ENCODE results near the gene MSL1.
A peak's percentile ranks its signal among the peaks of the same experiment; 100 is the strongest.
"Not testable (repeated sequence)": the region's sequence is repeated elsewhere in the genome, so short reads cannot be mapped to it uniquely, and the experiment has no call there.

The MSL1 gene

DNA sequence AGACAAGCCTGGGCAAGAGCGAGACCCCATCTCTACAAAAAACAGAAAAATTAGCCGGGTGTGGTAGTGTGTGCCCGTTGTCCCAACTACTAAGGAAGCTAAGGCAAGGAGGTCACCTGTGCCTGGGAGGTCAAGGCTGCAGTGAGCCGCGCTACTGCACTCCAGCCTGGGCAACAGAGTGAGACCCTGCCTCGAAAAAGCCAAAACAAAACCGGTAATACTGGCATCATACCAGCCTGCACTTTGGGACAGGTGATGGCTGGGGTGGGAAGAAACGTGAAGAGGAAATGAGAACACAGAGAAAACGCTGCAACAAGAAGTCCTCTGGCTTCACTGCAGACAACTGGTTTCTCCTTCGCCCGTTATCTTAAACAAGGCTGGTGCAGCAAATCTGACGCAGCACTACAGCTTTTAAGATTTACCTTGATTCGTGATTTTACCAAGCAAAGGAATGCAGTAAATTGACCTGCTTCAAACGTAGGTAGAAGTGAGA lies 17.8 kb downstream of the MSL1 start:
- no peak for DNase-seq

DNA sequence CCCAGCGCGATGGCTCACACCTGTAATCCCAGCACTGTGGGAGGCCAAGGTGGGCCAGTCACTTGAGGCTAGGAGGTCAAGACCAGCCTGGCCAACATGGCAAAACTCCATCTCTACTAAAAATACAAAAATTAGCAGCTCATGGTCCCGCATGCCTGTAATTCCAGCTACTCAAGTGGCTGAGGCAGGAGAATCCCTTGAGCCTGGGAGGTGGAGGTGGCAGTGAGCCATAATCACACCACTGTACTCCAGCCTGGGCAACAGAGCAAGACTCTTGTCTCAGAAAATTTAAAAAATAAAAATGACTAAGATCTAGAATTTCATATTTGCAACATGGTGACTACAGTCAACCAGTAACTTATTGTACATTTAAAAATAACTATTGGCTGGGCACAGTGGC lies 21.4 kb downstream of the MSL1 start:
- DNase-seq = not testable (repeated sequence)

DNA sequence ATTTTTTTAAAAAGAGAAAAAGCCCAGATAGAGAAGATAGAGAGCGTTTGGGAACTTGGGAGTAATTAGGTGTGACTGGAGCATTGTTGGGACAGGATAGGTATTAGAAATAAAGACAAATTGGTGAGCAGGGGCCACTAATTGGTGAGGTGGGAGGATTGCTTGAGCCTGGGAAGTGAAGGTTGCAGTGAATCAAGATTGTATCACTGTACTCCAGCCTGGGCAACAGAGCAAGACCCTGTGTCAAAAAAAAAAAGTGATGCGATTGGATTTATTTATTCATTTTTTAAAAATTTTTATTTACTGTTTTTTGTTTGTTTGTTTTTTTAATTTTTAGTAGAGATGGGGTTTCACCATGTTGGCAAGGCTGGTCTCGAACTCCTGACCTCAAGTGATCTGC lies 23.7 kb downstream of the MSL1 start:
- no peak for DNase-seq

DNA sequence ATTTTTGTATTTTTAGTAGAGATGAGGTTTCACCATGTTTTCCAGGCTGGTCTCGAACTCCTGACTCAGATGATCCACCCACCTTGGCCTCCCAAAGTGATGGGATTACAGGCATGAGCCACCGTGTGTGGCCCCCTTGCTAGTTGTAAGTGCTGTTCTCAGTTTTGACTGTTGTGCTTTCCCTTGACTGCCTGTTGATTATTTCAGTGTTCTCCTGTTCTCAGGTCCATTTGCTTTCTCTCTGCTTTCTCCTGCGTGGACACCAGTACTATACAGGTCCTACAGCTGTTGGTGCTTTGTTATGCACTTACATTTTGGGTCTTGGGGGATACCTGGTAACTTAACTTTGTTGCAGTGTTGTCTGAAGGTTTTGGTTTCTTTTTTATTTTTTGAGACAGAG lies 26.8 kb downstream of the MSL1 start:
- no peak for DNase-seq

DNA sequence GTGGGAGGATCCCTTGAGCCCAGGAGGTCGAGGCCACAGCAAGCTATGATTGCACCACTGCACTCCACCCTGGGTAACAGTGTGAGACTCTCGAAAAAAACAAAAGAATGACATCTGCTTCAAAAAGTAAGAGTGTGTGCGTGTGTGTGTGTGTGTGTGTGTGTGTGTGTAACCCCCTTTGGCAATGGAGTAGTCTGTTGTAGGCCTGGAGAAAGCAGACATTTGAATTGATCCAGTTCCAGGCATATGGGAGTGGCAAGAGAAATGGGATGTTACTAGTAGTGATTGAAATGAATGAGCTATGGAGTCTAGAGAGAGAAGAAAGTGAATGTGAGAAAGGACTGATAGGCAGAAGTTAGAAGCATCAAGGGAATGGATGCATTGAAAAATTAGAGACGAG lies 28.5 kb downstream of the MSL1 start:
- no peak for DNase-seq

DNA sequence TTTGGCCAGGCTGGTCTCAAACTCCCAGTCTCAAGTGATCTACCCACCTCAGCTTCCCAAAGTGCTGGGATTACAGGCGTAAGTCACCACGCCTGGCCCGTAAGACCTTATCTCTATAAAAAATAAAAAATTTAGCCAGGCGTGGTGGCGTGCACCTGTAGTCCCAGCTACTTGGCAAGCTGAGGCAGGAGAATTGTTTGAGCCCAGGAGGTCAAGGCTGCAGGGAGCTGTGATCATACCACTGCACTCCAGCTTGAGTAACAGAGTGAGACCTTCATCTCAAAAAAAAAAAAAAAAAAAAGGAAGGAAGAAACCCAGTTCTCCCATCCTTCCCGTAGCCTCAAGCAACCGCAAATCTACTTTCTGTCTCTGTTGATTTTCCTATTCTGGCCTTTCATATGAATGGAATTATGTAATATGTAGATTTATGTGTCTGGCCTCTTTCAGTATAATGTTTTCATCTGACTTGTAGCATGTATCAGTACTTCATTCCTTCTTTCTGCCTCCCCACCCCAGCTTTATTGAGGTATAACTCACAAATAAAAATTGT lies 29.7 kb downstream of the MSL1 start:
- DNase-seq = no peak

DNA sequence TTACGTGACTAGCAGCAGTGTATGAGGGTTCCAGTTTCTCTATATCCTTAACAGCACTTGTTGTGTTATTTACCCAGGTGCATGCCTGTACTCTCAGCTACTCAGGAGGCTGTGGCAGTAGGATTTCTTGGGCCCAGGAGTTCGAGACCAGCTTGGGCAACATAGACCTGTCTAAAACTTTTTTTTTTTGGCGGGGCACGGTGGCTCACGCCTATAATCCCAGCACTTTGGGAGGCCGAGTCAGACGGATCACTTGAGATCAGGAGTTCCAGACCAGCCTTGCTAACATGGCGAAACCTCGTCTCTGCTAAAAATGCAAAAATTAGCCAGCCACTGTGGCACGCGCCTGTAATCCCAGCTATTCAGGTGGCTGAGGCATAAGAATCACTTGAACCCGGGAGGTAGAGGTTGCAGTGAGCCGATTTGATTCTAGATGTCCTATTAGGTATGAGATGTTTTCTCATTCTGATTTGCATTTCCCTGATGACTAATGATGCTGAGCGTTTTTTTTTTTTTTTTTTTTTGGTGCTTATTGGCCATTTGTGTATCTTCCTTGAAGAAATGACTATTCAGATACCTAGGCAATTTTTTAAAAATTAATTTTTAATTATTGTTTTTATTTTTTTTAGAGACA lies 31.9 kb downstream of the MSL1 start:
- DNase-seq = no peak

DNA sequence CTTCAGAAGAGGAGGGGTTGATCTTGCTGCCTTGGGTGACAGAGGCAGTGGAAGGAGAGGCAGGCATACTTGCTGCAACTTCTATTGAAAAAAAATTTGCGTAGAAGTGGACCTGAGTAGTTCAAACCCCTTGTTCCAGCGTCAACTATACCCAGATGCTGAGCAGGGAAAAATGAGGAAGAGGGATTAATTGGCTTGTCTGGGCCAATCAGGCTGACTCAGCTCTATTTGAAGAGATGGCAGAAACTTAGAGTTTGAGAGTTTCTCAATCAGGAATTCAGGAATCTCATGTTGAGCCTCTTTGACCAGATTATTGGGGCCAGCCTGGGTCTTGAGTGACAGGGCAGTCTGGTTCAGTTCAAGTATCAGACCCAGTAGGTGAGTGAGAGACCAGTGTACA lies 36.2 kb downstream of the MSL1 start:
- no peak for DNase-seq

DNA sequence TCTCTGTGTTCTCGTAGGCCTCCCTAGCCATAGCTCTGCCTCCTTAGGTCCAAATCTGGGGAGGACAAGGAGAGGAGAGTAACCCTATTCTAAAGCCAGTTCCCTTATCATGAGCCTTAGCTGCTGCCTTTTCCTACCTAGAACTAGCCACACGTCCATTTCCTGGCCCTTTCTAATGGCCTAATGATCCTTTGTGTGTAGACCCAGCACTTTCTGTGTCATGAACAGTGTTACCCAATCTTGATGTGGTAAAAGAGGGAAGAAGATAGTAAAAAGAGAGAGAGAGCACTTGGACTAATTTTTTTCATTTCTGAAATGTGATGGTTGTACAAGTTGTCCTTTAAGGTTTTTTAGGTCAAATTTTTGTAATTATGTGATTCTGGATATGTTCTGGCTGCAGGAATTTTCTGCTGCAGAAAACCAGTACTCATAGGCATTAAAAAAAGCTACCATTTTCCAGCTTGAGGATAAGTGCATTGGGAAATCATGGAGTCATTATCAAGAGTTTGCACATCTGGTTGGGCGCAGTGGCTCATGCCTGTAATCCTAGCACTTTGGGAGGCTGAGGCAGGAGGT lies 36.8 kb downstream of the MSL1 start:
- DNase-seq = no peak

DNA sequence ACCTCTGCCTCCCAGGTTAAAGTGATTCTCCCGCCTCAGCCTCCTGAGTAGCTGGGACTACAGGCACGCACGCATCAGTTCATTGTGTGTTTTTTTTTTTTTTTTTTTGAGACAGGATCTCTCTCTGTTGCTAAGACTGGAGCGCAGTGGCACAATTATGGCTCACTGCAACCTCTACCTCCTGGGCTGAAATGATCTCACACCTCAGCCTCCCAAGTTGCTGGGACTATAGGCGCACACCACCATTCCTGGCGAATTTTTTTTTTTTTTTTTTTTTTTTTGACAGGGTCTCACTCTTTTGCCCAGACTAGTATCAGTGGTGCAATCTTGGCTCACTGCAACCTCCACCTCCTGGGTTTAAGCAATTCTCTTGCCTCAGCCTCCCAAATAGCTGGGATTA lies 37.7 kb downstream of the MSL1 start:
- DNase-seq = no peak

DNA sequence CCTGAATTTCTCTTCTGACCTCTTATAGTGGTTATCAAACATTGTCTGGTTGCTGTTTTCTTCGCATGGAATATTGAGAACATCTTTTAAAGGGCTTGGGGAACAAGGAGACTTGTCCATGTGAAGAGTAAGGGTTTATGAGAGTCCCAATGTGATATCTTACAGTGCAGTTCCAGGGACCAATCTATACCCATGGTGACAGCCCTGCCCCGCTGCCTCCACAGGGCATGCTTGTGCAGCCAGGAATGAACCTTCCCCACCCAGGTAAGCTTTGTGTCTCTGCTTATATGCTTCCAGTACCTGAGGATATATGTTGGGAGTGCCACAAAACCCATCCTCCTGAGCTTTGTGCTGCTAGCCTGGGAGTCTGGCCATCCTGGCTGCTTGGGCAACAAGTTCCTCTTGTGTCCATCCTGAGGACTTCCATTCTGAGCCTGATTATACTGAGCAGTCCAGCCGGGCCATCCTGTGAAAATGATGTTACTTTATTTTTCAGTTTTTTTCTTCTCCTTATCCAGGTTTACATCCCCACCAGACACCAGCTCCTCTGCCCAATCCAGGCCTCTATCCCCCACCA lies 46.0 kb downstream of the MSL1 start:
- no peak for DNase-seq

DNA sequence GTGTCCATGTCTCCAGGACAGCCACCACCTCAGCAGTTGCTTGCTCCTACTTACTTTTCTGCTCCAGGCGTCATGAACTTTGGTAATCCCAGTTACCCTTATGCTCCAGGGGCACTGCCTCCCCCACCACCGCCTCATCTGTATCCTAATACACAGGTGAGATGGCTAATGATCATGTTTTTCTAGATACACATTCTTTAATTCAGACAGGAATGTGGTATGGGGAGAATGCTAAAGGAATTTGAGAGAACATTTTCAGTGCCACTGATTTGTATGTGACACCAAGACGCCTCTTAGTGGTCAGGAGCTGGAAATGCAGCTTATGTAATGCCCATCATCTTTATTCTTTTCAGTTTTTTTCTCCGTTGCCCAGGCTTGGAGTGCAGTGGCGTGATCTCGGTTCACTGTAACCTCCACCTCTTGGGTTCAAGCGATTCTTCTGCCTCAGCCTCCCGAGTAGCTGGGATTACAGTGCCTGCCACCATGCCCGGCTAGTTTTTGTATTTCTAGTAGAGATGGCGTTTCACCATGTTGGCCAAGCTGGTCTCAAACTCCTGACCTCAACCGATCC lies 46.6 kb downstream of the MSL1 start:
- no peak for DNase-seq

DNA sequence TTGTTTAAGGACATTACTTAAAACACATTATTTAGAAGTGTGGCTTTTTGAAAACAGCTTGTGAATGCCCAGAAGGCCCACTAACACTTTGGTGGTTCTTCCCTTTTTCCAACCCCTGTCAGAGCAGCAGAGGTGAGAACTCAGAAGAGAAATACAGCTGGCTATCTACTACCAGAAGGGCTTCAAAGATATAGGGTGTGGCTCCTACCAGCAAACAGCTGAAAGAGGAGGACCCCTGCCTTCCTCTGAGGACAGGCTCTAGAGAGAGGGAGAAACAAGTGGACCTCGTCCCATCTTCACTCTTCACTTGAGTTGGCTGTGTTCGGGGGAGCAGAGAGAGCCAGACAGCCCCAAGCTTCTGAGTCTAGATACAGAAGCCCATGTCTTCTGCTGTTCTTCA lies 48.6 kb downstream of the MSL1 start:
- DNase-seq = no peak

DNA sequence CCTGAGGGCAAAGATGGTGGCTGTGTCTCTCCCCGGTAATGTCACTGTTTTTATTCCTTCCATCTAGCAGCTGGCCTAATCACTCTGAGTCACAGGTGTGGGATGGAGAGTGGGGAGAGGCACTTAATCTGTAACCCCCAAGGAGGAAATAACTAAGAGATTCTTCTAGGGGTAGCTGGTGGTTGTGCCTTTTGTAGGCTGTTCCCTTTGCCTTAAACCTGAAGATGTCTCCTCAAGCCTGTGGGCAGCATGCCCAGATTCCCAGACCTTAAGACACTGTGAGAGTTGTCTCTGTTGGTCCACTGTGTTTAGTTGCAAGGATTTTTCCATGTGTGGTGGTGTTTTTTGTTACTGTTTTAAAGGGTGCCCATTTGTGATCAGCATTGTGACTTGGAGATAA lies 50.0 kb downstream of the MSL1 start:
- no peak for DNase-seq

DNA sequence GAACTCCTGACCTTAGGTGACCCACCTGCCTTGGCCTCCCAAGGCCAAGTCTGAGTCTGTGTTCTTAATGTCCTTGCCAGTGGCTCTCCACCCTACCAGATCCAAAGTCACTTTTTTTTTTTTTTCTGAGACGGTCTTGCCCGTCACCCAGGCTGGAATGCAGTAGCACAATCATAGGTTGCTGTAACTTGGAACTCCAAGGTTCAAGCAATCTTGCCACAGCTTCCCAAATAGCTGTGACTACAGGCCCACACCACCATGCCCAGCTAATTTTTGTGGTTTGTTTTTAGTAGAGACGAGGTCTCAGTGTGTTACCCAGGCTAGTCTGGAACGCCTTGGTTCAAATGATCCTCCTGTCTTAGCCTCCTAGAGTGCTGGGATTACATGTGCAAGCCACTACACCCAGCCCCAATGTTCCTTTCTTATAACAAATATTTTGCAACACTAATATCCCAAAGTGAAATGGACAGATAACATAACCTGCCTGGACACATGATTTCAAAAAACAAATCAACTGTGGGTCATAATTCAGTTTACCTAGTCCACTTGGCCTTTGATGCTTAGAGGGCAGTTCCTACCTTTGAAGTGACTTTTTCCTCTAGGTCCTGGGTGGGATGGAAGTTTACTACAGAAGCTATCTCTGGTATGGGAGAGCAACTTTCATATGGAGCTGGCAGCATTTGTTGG lies 51.5 kb downstream of the MSL1 start:
- no peak for DNase-seq

DNA sequence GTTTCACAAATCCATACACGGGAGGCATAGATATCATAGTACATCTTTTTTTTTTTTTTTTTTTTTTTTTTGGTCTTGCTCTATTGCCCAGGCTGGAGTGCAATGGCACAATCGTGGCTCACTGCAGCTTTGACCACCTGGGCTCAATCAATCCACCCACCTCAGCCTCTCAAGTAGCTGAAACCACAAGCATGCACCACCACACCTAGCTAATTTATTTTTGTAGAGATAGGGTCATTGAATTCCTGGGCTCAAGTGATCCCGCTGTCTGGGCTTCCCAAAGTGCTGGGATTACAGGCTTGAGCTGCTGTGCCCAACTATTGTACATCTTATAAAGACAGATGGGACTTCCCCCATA lies 52.0 kb downstream of the MSL1 start:
- no peak for DNase-seq

DNA sequence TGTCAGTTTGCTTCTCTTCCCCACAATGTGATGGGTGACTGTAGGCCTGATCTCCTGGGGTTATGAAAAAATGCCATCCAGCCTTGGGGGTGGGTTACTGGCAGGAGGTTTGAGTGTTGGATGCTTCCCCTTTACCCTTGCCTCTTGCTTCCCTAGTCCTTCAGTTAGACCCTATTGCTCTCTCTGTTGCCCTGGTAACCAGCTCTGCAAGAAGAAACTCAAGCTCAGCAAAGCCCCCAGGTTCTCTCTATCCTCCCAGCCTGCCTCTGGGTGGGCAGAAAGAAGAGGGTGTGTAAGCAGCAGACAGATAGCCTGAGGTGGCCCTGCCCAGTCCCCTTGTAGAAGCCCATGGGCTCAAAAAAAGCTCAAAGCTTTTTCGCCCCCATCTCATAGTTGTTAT lies 52.7 kb downstream of the MSL1 start:
- DNase-seq = no peak

DNA sequence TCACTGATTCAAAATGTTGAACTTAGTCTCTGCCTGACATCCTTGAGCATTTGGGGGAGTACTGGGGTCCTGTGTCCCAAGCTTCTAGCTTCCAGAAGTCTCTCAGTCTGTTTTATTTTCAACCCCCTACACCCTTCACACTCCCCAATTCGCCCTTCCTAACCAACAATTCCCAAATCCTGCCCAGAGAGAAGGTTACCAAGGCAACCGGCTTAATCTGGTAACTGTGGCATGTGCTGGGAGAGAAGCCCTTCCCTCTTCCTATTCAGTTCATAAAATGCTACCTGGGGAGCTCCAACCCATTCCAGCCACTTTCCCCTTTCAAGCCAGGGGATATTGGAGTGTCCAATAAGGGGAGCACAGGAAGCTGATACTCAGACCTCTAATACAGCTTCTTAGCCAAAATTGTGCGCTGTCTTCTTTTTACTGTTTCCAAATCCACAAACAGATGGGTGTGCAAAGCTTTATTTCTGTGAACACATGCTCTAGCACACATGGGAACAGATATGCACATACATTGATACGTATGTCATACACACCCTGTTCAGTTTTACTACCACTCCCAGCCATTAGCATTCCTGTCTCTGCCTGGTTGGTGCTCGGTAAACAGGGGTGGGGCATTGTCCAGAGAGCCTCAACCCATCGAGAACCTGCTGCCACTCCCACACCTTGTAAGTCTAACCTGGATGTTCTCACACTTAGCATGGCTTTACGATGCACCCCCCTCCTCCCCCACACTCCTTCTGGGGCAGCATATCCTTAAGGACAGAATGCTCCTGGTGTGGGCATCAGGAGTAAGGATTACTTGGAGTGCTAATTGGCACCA lies 54.4 kb downstream of the MSL1 start:
- DNase-seq = no peak

DNA sequence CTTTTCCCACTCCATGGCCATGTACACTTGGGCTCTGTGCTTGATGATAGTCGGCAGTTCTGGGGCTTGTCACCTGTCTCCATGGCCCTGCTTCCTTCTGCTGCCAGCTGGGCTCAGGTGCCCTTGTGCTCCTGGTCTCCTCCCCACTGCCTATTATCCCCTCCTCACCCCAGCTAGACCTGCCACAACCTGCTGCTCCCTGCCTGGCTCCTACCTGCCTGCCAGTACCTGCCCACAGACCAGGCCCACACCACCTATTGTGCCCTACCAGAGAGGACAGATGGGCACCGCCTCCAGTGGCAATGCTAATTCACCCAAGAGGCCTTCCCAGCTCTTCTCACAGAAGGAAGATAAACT lies 55.0 kb downstream of the MSL1 start:
- DNase-seq = no peak

DNA sequence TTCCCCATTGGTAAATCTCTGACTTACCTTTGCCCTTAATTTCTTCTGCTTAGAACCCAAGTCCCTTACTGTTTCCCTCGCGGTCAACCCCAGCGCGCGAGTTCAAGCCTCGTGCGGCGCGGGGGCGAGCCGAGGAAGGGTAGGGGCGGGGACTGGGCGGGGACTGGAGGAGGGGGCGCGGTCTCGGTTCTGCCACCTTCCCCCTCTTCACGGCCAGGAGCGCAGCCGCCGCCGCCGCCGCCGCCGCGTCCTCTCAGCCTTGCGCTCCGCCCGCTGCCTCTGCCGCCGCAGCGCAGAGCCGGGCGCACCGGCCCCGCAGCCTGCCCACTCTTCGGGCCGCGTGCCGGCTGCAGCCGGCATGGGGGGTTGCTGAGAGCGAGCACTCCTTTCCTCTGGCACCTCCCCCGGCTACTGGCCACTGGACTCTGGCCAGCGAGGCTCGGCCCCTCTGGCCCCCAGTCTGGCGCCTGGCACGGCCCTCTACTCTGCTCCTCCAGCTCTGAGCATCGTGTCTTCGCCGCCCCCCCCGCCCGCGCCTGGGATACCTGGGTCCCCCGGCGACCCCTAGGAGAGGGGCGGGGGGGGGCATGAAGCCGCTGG lies 55.6 kb downstream of the MSL1 start, which contains the start of gene RAPGEFL1:
TSS of gene RAPGEFL1 (plus strand) at position 196 of the 600 bp plus-strand sequence. CDS start at position 588, 392 bp downstream.
- peak; percentile 49 for DNase-seq

DNA sequence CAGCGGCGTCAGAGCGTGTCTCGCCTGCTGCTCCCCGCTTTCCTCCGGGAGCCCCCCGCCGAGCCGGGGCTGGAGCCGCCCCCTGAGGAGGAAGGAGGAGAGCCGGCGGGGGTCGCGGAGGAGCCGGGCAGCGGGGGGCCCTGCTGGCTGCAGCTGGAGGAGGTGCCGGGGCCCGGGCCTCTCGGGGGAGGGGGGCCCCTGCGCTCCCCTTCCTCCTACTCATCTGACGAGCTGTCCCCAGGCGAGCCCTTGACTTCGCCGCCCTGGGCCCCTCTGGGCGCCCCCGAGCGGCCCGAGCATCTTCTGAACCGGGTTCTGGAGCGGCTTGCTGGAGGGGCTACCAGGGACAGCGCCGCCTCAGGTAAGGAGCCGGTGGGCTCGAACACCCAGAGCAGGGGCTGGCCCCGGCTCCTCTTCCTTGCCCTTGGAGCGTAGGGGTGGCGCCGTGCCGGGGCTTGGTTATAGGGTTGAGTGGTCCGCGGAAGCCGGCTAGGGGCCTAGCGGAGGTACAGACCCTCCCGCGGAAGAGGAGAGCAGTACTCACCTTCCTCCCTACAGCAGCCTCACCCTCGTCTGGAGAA lies 56.3 kb downstream of the MSL1 start:
- no peak for DNase-seq

DNA sequence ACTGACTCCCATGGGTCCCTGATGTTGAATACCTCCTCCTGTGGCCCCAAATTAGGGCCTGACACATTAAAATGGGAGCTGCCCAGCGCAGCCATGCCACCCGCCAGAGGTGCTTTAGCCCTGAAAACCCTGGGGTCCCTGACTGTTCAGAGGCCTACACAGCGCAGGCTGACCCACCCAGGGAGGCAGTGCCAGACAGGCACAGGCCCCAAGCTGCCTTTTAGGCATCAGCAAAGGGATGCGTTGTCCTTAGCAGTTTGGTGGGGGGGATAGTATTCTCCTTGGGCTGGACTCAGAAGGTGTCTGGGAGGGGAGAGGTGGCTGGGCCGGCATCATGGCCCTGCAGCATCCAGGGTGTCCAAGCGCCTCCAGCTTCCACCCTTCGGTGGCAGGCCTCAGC lies 56.9 kb downstream of the MSL1 start:
- no peak for DNase-seq
